BE2C (cell line): Measurements from ENCODE around the gene MEF2C.

Experiments used
- DNase-seq: peaks from one replicate; pipeline ENCODE4 v3.0.0-alpha.2; 2020
- H3K27me3 ChIP-seq: fragments of 250-450 bp; sonication (Bioruptor Pico); 2 replicates; pipeline ENCODE4 v1.5.1; 2020; ENCODE audit warnings: mild to moderate bottlenecking
- H3K36me3 ChIP-seq: fragments of 250-450 bp; sonication (Bioruptor Pico); 2 replicates; pipeline ENCODE4 v1.5.1; 2020; ENCODE audit warnings: mild to moderate bottlenecking
- H3K4me1 ChIP-seq: fragments of 250-450 bp; sonication (Bioruptor Pico); 2 replicates; pipeline ENCODE4 v1.5.1; 2020
- H3K4me3 ChIP-seq: 2 replicates; pipeline ENCODE4 v1.5.1; 2011; ENCODE audit warnings: low read depth, low read length
- H3K9me3 ChIP-seq: fragments of 250-450 bp; sonication (Bioruptor Pico); 2 replicates; pipeline ENCODE4 v1.5.1; 2020
- CTCF ChIP-seq: IDR thresholded peaks from 2 replicates; pipeline ENCODE4 v1.5.1; 2012; ENCODE audit warnings: mild to moderate bottlenecking, low read depth, low read length

Gene MEF2C

GRCh38 chr5:88778736-88779135 lies 104.2 kb downstream of the MEF2C start:
- Histone ChIP-seq H3K4me3 (no peak overlapping the region), H3K27me3 (no peaks in the 10 kb centered on the region), H3K4me1 (no peaks in the 10 kb centered on the region), H3K36me3 (no peaks in the 10 kb centered on the region), H3K9me3 (no peaks in the 10 kb centered on the region)
- no peak for DNase-seq
- TF ChIP-seq CTCF = no peak

GRCh38 chr5:88776692-88777091 lies 106.3 kb downstream of the MEF2C start:
- no peak for DNase-seq
- Histone ChIP-seq H3K4me1 (no peaks in the 10 kb centered on the region), H3K9me3 (no peaks in the 10 kb centered on the region), H3K36me3 (no peaks in the 10 kb centered on the region), H3K27me3 (no peaks in the 10 kb centered on the region), H3K4me3 (no peak overlapping the region)
- no peak for TF ChIP-seq CTCF

GRCh38 chr5:88772831-88773230 lies 110.2 kb downstream of the MEF2C start:
- TF ChIP-seq CTCF = no peak
- no peak for DNase-seq
- no peaks in the 10 kb centered on the region for H3K9me3 ChIP-seq
- H3K36me3 ChIP-seq = no peaks in the 10 kb centered on the region
- H3K4me1 ChIP-seq = no peaks in the 10 kb centered on the region
- no peaks in the 10 kb centered on the region for H3K27me3 ChIP-seq
- H3K4me3 ChIP-seq = no peak overlapping the region

- no peaks in the 10 kb centered on the region for H3K36me3 ChIP-seq
- H3K4me3 ChIP-seq = no peak overlapping the region
- no peak for DNase-seq
- no peaks in the 10 kb centered on the region for H3K9me3 ChIP-seq
- H3K4me1 ChIP-seq = no peaks in the 10 kb centered on the region
- TF ChIP-seq CTCF = no peak
- H3K27me3 ChIP-seq = no peaks in the 10 kb centered on the region
These were observed 110.9 kb downstream of the MEF2C start for GRCh38 chr5:88772047-88772446.

GRCh38 chr5:88770276-88771257 lies 112.4 kb downstream of the MEF2C start:
- DNase-seq = no peak
- Histone ChIP-seq H3K27me3 (no peaks in the 10 kb centered on the region), H3K9me3 (no peaks in the 10 kb centered on the region), H3K36me3 (no peaks in the 10 kb centered on the region), H3K4me1 (no peaks in the 10 kb centered on the region), H3K4me3 (no peak overlapping the region)
- TF ChIP-seq CTCF = no peak

GRCh38 chr5:88769165-88769564 lies 113.8 kb downstream of the MEF2C start:
- no peaks in the 10 kb centered on the region for H3K36me3 ChIP-seq
- no peaks in the 10 kb centered on the region for H3K9me3 ChIP-seq
- TF ChIP-seq CTCF = no peak
- DNase-seq = no peak
- no peaks in the 10 kb centered on the region for H3K4me1 ChIP-seq
- no peaks in the 10 kb centered on the region for H3K27me3 ChIP-seq
- H3K4me3 ChIP-seq = no peak overlapping the region
